A172 (cell line): ENCODE data around the gene UBXN11. TPM values are rescaled to one million over a fixed set of nuclear protein-coding genes. Genes with fewer than 3 reads are reported as not detected.

Experiments
- DNase-seq: peaks from one replicate; pipeline ENCODE4 v3.0.0-alpha.2; 2015; ENCODE audit warnings: low spot score
- total RNA-seq: library from RNA; depleted of rRNA; stranded (reverse); fragments of >200 nt; shearing (Covaris generic); gene quantifications from 2 replicates; pipeline ENCODE4 v1.2.3, GENCODE V29; 2014; rRNA removed

Gene UBXN11
- total RNA-seq, 1 experiment from 2014 or later: 2.9 TPM

GRCh38 chr1:26269198-26269550 lies 37.3 kb downstream of the UBXN11 start:
- DNase-seq: no peak

- no peak for DNase-seq
These were observed 37.9 kb downstream of the UBXN11 start for GRCh38 chr1:26268290-26269197.

GRCh38 chr1:26265405-26265804 lies 41.0 kb downstream of the UBXN11 start:
- no peak for DNase-seq

GRCh38 chr1:26263212-26263611 lies 43.2 kb downstream of the UBXN11 start:
- no peak for DNase-seq

GRCh38 chr1:26259578-26259977 lies 46.9 kb downstream of the UBXN11 start:
- no peak for DNase-seq

- no peak for DNase-seq
These were observed 47.4 kb downstream of the UBXN11 start for GRCh38 chr1:26259005-26259404.

GRCh38 chr1:26257222-26257621 lies 49.2 kb downstream of the UBXN11 start:
- DNase-seq: no peak

- DNase-seq: no peak
These were observed 52.0 kb downstream of the UBXN11 start for GRCh38 chr1:26254404-26254803.

- no peak for DNase-seq
These were observed 53.7 kb downstream of the UBXN11 start for GRCh38 chr1:26252718-26253117.

- peak; percentile 24 for DNase-seq
These were observed 66.5 kb downstream of the UBXN11 start for GRCh38 chr1:26239936-26240335.

GRCh38 chr1:26237230-26237966 lies 69.0 kb downstream of the UBXN11 start:
- peak; percentile 23 for DNase-seq

GRCh38 chr1:26234644-26235370 lies 71.6 kb downstream of the UBXN11 start:
- peak; percentile 8 for DNase-seq

- peak; percentile 89 for DNase-seq
These were observed 72.4 kb downstream of the UBXN11 start, which contains the start of gene CEP85 for GRCh38 chr1:26233903-26234643. TSS of gene CEP85 (plus strand) at chr1:26234200. CDS start at chr1:26239784, 5,584 bp downstream.

Other genes with a start within 250 kb of the UBXN11 start
- not detected in 2 replicates for gene TRIM63, start 239.0 kb downstream of the UBXN11 start, total RNA-seq
- gene PDIK1L, start 194.8 kb downstream of the UBXN11 start, total RNA-seq: 4.4 and 6.1 TPM in 2 replicates
- 0.62 TPM in 1 of 2 replicates, not detected in the other for gene FAM110D, start 147.6 kb downstream of the UBXN11 start, total RNA-seq
- gene C1orf232, start 137.7 kb downstream of the UBXN11 start, total RNA-seq: not detected in 2 replicates
- gene ZNF593, start 136.7 kb downstream of the UBXN11 start, total RNA-seq: 12.9 and 18.1 TPM in 2 replicates
- not detected in 2 replicates for gene ZNF593OS, start 134.8 kb downstream of the UBXN11 start, total RNA-seq
- not detected in 2 replicates for gene CNKSR1, start 129.1 kb downstream of the UBXN11 start, total RNA-seq
- not detected in 2 replicates for gene CATSPER4, start 116.0 kb downstream of the UBXN11 start, total RNA-seq
- gene CEP85, start 72.4 kb downstream of the UBXN11 start, total RNA-seq: 13.4 and 18.0 TPM in 2 replicates
- gene SH3BGRL3, start 26.6 kb downstream of the UBXN11 start, total RNA-seq: 71.8 and 77.5 TPM in 2 replicates
- not detected in 2 replicates for gene CD52, start 11.3 kb upstream of the UBXN11 start, total RNA-seq
- 0.02 and 0.17 TPM in 2 replicates for gene CRYBG2, start 47.5 kb upstream of the UBXN11 start, total RNA-seq
- not detected in 2 replicates for gene ZNF683, start 66.1 kb upstream of the UBXN11 start, total RNA-seq
- gene LIN28A, start 104.2 kb upstream of the UBXN11 start, total RNA-seq: not detected in 2 replicates
- 36.1 and 61.3 TPM in 2 replicates for gene DHDDS, start 125.7 kb upstream of the UBXN11 start, total RNA-seq
- 470 and 477 TPM in 2 replicates for gene HMGN2, start 165.8 kb upstream of the UBXN11 start, total RNA-seq
- gene RPS6KA1, start 223.1 kb upstream of the UBXN11 start, total RNA-seq: 14.6 and 22.2 TPM in 2 replicates